GM23338 (cell line): Measurements from ENCODE around the gene KRT83. TPM values are rescaled to one million over a fixed set of nuclear protein-coding genes. Genes with fewer than 3 reads are reported as not detected.

Source experiments
- ATAC-seq: fragments of 200-7000 bp; cut with Tn5 transposase; 3 replicates; pipeline ENCODE4 v1.9.1; 2020
- DNase-seq: peaks from one replicate; pipeline ENCODE4 v3.0.0-alpha.2; 2015; ENCODE audit warnings: low spot score
- H2AFZ ChIP-seq: fragments of 200-600 bp; sonication (generic); 2 replicates; pipeline ENCODE4 v1.8.0; 2016; ENCODE audit warnings: antibody characterized with exemption, mild to moderate bottlenecking, moderate library complexity
- H3F3A ChIP-seq: fragments of 200-600 bp; sonication (generic); replicated peaks from 2 replicates; pipeline ENCODE4 v1.8.0; 2017; ENCODE audit warnings: antibody characterized with exemption, mixed run types, low read depth
- H3K27ac ChIP-seq: fragments of 200-600 bp; sonication (generic); 2 replicates; pipeline ENCODE4 v1.6.1; 2016; ENCODE audit warnings: low read depth
- H3K27me3 ChIP-seq: fragments of 200-600 bp; sonication (generic); 2 replicates; pipeline ENCODE4 v1.8.0; 2016; ENCODE audit warnings: mild to moderate bottlenecking, mixed run types, moderate library complexity; ENCODE audit not compliant: insufficient read depth
- H3K36me3 ChIP-seq: fragments of 200-600 bp; sonication (generic); 2 replicates; pipeline ENCODE4 v1.8.0; 2016; ENCODE audit warnings: mild to moderate bottlenecking; ENCODE audit not compliant: insufficient read depth
- H3K4me1 ChIP-seq: fragments of 200-600 bp; sonication (generic); 2 replicates; pipeline ENCODE4 v1.8.0; 2016; ENCODE audit warnings: mild to moderate bottlenecking, moderate library complexity; ENCODE audit not compliant: insufficient read depth
- H3K4me2 ChIP-seq: fragments of 200-600 bp; sonication (generic); 2 replicates; pipeline ENCODE4 v1.7.1; 2017; ENCODE audit warnings: mixed run types
- H3K4me3 ChIP-seq: fragments of 200-600 bp; sonication (generic); 2 replicates; pipeline ENCODE4 v1.6.1; 2016; ENCODE audit warnings: mixed run types
- H3K79me2 ChIP-seq: fragments of 200-600 bp; sonication (generic); replicated peaks from 2 replicates; pipeline ENCODE4 v1.8.0; 2017; ENCODE audit warnings: mild to moderate bottlenecking; ENCODE audit not compliant: insufficient read depth
- H3K9me2 ChIP-seq: fragments of 200-600 bp; sonication (generic); 2 replicates; pipeline ENCODE4 v1.8.0; 2017; ENCODE audit not compliant: insufficient read depth
- H4K20me1 ChIP-seq: fragments of 200-600 bp; sonication (generic); replicated peaks from 2 replicates; pipeline ENCODE4 v1.8.0; 2017; ENCODE audit warnings: mild to moderate bottlenecking; ENCODE audit not compliant: insufficient read depth
- H3K27ac Mint-ChIP-seq: 2 replicates; pipeline ENCODE4 v1.8.0; 2020; ENCODE audit warnings: inconsistent platforms, mild to moderate bottlenecking, moderate library complexity, mixed read lengths
- H3K27me3 Mint-ChIP-seq: 3 replicates; pipeline ENCODE4 v1.8.0; 2022; ENCODE audit warnings: low read depth, mild to moderate bottlenecking, moderate library complexity, mixed read lengths, inconsistent platforms; ENCODE audit not compliant: insufficient read depth, poor library complexity
- H3K36me3 Mint-ChIP-seq: 3 replicates; pipeline ENCODE4 v1.8.0; 2021; ENCODE audit warnings: low read depth, mild to moderate bottlenecking, inconsistent platforms, moderate library complexity, mixed read lengths
- H3K4me1 Mint-ChIP-seq: 3 replicates; pipeline ENCODE4 v1.8.0; 2020; ENCODE audit warnings: mild to moderate bottlenecking, inconsistent platforms, mixed read lengths
- H3K4me3 Mint-ChIP-seq: 3 replicates; pipeline ENCODE4 v1.8.0; 2021; ENCODE audit warnings: moderate library complexity, mild to moderate bottlenecking, inconsistent platforms, mixed read lengths
- H3K9me3 Mint-ChIP-seq: 3 replicates; pipeline ENCODE4 v1.8.0; 2020; ENCODE audit warnings: moderate library complexity, mild to moderate bottlenecking, inconsistent platforms, mixed read lengths
- CREB1 ChIP-seq: fragments of 250-450 bp; sonication (Bioruptor Pico); IDR thresholded peaks from 2 replicates; pipeline ENCODE4 v1.5.0; 2020; ENCODE audit warnings: low read depth, mild to moderate bottlenecking, moderate library complexity
- EZH2 ChIP-seq: fragments of 200-600 bp; sonication (generic); IDR thresholded peaks from one replicate; pipeline ENCODE4 v1.8.0; 2017; ENCODE audit warnings: antibody characterized with exemption, mild to moderate bottlenecking, low read depth; ENCODE audit not compliant: unreplicated experiment
- EZH2phosphoT487 ChIP-seq: fragments of 200-600 bp; sonication (generic); IDR thresholded peaks from one replicate; pipeline ENCODE4 v1.8.1; 2018; ENCODE audit warnings: antibody characterized with exemption; ENCODE audit not compliant: unreplicated experiment
- JUNB ChIP-seq: IDR thresholded peaks from one replicate; pipeline ENCODE4 v1.6.1; 2016; ENCODE audit warnings: antibody characterized with exemption; ENCODE audit not compliant: unreplicated experiment
- NANOG ChIP-seq: IDR thresholded peaks from 2 replicates; pipeline ENCODE4 v1.6.1; 2016; ENCODE audit warnings: antibody characterized with exemption, borderline replicate concordance
- POLR2AphosphoS5 ChIP-seq: IDR thresholded peaks from 2 replicates; pipeline ENCODE4 v1.6.1; 2016; ENCODE audit warnings: antibody characterized with exemption, low read depth
- STAT1 ChIP-seq: IDR thresholded peaks from one replicate; pipeline ENCODE4 v1.6.1; 2016; ENCODE audit warnings: antibody characterized with exemption; ENCODE audit not compliant: unreplicated experiment
- ZNF114 ChIP-seq: fragments of 250-450 bp; sonication (Bioruptor Pico); IDR thresholded peaks from 2 replicates; pipeline ENCODE4 v1.5.0; 2020; ENCODE audit warnings: mild to moderate bottlenecking, moderate library complexity
- ZNF331 ChIP-seq: fragments of 250-450 bp; sonication (Bioruptor Pico); IDR thresholded peaks from 2 replicates; pipeline ENCODE4 v1.5.0; 2020; ENCODE audit warnings: low read depth, mild to moderate bottlenecking, moderate library complexity
- polyA plus RNA-seq: library from polyadenylated mRNA; unstranded; fragments of >200 nt; fragmentation: Nextera tagmentation; extraction: Ambion mirVana; gene quantifications from 2 replicates; pipeline ENCODE4 v1.2.1, GENCODE V29; 2016
- total RNA-seq: library from RNA; depleted of rRNA; stranded (reverse); fragments of >200 nt; shearing (Covaris generic); gene quantifications from 2 replicates; pipeline ENCODE4 v1.2.3, GENCODE V29; 2014
- TF ChIP-seq, protein P1 (sequence below): IDR thresholded peaks from 2 replicates; pipeline ENCODE4 v1.6.1; 2016; ENCODE audit warnings: antibody characterized with exemption
- TF ChIP-seq, protein P2 (sequence below), 2 experiments: fragments of 200-600 bp in 1 of 2; sonication (generic) in 1 of 2; conservative IDR thresholded peaks; 2 replicates each; pipeline versions ENCODE4 v1.5.1 to v1.6.1; 2016 to 2017; ENCODE audit warnings: antibody characterized with exemption in 2 of 2, low read depth in 2 of 2, mild to moderate bottlenecking in 2 of 2, moderate library complexity in 1 of 2
- TF ChIP-seq, protein P3 (sequence below): fragments of 250-450 bp; sonication (Bioruptor Pico); IDR thresholded peaks from 2 replicates; pipeline ENCODE4 v1.5.0; 2020; ENCODE audit warnings: mild to moderate bottlenecking, moderate library complexity
- TF ChIP-seq, protein P4 (sequence below): IDR thresholded peaks from one replicate; pipeline ENCODE4 v1.6.1; 2018; ENCODE audit warnings: antibody characterized with exemption; ENCODE audit not compliant: unreplicated experiment

KRT83 gene
- total and polyA plus RNA-seq, 2 experiments from 2014 or later = not detected

DNA sequence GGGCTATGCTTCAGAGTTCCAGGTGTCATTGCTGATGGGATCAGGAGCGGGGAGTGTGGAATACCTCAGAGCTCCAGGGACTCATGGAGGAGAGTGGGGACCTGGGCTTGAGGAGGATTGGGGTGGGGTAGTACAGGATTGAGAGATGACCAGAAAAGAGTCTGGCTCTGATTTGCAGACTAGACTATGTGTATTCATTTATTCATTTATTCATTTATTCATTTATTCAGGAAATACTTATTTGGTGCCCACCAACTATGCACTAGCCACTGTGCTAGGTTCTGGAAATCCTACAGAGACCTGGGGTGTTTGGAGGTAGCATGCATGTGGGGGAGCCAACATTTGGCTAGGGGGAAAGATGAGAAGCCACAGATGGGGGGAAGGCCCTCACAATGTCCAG lies 871 bp upstream of the KRT83 start:
- no peaks in the 10 kb centered on the region for H3K27me3 ChIP-seq
- Mint-ChIP-seq H3K4me1 (peaks cover 3% of the 10 kb centered on the region; the same call in 1 of the 3 replicates), H3K36me3 (no peaks in the 10 kb centered on the region), H3K4me3 (no peak overlapping the region), H3K9me3 (no peaks in the 10 kb centered on the region), H3K27ac (no peak overlapping the region), H3K27me3 (peaks cover 8% of the 10 kb centered on the region)
- H3K4me2 ChIP-seq = no peak overlapping the region
- H3K4me1 ChIP-seq = no peaks in the 10 kb centered on the region
- no peak overlapping the region for H3K27ac ChIP-seq
- H3K9me2 ChIP-seq = no peaks in the 10 kb centered on the region
- no peak overlapping the region for H2AFZ ChIP-seq
- DNase-seq = no peak
- no peaks in the 10 kb centered on the region for H4K20me1 ChIP-seq
- H3K79me2 ChIP-seq = no peaks in the 10 kb centered on the region
- no peaks in the 10 kb centered on the region for H3F3A ChIP-seq
- no peak for ATAC-seq
- H3K36me3 ChIP-seq = no peaks in the 10 kb centered on the region
- no peak overlapping the region for H3K4me3 ChIP-seq
- TF ChIP-seq ZNF114 (CRISPR knock-in tag) (no peak), STAT1 (no peak), JUNB (no peak), EZH2 (no peak), ZNF331 (CRISPR knock-in tag) (no peak), NANOG (no peak), CREB1 (CRISPR knock-in tag) (no peak), EZH2phosphoT487 (no peak), POLR2AphosphoS5 (no peak)
- TF ChIP-seq, protein P1, sequence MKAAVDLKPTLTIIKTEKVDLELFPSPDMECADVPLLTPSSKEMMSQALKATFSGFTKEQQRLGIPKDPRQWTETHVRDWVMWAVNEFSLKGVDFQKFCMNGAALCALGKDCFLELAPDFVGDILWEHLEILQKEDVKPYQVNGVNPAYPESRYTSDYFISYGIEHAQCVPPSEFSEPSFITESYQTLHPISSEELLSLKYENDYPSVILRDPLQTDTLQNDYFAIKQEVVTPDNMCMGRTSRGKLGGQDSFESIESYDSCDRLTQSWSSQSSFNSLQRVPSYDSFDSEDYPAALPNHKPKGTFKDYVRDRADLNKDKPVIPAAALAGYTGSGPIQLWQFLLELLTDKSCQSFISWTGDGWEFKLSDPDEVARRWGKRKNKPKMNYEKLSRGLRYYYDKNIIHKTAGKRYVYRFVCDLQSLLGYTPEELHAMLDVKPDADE = no peak
- TF ChIP-seq, protein P2, sequence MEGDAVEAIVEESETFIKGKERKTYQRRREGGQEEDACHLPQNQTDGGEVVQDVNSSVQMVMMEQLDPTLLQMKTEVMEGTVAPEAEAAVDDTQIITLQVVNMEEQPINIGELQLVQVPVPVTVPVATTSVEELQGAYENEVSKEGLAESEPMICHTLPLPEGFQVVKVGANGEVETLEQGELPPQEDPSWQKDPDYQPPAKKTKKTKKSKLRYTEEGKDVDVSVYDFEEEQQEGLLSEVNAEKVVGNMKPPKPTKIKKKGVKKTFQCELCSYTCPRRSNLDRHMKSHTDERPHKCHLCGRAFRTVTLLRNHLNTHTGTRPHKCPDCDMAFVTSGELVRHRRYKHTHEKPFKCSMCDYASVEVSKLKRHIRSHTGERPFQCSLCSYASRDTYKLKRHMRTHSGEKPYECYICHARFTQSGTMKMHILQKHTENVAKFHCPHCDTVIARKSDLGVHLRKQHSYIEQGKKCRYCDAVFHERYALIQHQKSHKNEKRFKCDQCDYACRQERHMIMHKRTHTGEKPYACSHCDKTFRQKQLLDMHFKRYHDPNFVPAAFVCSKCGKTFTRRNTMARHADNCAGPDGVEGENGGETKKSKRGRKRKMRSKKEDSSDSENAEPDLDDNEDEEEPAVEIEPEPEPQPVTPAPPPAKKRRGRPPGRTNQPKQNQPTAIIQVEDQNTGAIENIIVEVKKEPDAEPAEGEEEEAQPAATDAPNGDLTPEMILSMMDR (conservative IDR thresholded peaks at IDR 0.05; ENCODE audit: low read depth in 2 of 2) = no peak
- TF ChIP-seq, protein P3, sequence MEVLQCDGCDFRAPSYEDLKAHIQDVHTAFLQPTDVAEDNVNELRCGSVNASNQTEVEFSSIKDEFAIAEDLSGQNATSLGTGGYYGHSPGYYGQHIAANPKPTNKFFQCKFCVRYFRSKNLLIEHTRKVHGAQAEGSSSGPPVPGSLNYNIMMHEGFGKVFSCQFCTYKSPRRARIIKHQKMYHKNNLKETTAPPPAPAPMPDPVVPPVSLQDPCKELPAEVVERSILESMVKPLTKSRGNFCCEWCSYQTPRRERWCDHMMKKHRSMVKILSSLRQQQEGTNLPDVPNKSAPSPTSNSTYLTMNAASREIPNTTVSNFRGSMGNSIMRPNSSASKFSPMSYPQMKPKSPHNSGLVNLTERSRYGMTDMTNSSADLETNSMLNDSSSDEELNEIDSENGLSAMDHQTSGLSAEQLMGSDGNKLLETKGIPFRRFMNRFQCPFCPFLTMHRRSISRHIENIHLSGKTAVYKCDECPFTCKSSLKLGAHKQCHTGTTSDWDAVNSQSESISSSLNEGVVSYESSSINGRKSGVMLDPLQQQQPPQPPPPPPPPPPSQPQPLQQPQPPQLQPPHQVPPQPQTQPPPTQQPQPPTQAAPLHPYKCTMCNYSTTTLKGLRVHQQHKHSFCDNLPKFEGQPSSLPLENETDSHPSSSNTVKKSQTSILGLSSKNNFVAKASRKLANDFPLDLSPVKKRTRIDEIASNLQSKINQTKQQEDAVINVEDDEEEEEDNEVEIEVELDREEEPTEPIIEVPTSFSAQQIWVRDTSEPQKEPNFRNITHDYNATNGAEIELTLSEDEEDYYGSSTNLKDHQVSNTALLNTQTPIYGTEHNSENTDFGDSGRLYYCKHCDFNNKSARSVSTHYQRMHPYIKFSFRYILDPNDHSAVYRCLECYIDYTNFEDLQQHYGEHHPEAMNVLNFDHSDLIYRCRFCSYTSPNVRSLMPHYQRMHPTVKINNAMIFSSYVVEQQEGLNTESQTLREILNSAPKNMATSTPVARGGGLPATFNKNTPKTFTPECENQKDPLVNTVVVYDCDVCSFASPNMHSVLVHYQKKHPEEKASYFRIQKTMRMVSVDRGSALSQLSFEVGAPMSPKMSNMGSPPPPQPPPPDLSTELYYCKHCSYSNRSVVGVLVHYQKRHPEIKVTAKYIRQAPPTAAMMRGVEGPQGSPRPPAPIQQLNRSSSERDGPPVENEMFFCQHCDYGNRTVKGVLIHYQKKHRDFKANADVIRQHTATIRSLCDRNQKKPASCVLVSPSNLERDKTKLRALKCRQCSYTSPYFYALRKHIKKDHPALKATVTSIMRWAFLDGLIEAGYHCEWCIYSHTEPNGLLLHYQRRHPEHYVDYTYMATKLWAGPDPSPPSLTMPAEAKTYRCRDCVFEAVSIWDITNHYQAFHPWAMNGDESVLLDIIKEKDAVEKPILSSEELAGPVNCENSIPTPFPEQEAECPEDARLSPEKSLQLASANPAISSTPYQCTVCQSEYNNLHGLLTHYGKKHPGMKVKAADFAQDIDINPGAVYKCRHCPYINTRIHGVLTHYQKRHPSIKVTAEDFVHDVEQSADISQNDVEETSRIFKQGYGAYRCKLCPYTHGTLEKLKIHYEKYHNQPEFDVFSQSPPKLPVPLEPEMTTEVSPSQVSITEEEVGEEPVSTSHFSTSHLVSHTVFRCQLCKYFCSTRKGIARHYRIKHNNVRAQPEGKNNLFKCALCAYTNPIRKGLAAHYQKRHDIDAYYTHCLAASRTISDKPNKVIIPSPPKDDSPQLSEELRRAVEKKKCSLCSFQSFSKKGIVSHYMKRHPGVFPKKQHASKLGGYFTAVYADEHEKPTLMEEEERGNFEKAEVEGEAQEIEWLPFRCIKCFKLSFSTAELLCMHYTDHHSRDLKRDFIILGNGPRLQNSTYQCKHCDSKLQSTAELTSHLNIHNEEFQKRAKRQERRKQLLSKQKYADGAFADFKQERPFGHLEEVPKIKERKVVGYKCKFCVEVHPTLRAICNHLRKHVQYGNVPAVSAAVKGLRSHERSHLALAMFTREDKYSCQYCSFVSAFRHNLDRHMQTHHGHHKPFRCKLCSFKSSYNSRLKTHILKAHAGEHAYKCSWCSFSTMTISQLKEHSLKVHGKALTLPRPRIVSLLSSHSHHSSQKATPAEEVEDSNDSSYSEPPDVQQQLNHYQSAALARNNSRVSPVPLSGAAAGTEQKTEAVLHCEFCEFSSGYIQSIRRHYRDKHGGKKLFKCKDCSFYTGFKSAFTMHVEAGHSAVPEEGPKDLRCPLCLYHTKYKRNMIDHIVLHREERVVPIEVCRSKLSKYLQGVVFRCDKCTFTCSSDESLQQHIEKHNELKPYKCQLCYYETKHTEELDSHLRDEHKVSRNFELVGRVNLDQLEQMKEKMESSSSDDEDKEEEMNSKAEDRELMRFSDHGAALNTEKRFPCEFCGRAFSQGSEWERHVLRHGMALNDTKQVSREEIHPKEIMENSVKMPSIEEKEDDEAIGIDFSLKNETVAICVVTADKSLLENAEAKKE = no peak
- TF ChIP-seq, protein P4, sequence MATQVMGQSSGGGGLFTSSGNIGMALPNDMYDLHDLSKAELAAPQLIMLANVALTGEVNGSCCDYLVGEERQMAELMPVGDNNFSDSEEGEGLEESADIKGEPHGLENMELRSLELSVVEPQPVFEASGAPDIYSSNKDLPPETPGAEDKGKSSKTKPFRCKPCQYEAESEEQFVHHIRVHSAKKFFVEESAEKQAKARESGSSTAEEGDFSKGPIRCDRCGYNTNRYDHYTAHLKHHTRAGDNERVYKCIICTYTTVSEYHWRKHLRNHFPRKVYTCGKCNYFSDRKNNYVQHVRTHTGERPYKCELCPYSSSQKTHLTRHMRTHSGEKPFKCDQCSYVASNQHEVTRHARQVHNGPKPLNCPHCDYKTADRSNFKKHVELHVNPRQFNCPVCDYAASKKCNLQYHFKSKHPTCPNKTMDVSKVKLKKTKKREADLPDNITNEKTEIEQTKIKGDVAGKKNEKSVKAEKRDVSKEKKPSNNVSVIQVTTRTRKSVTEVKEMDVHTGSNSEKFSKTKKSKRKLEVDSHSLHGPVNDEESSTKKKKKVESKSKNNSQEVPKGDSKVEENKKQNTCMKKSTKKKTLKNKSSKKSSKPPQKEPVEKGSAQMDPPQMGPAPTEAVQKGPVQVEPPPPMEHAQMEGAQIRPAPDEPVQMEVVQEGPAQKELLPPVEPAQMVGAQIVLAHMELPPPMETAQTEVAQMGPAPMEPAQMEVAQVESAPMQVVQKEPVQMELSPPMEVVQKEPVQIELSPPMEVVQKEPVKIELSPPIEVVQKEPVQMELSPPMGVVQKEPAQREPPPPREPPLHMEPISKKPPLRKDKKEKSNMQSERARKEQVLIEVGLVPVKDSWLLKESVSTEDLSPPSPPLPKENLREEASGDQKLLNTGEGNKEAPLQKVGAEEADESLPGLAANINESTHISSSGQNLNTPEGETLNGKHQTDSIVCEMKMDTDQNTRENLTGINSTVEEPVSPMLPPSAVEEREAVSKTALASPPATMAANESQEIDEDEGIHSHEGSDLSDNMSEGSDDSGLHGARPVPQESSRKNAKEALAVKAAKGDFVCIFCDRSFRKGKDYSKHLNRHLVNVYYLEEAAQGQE = no peak
